Subcutaneous abdominal adipose tissue (tissue), 5 donors: Measurements from ENCODE around the gene RWDD1.

Source experiments
- H3K27ac ChIP-seq: one replicate; pipeline ENCODE4 v1.7.0; 2013; ENCODE audit warnings: low read depth, mild to moderate bottlenecking, inconsistent platforms, low read length, moderate library complexity
- H3K27me3 ChIP-seq, 5 donors: one replicate each; pipeline ENCODE4 v1.7.0; 2013; ENCODE audit warnings: low read length in 5 of 5, inconsistent platforms in 1 of 5; ENCODE audit not compliant: control insufficient read depth in 5 of 5, insufficient read depth in 4 of 5
- H3K36me3 ChIP-seq, 5 donors: one replicate each; pipeline ENCODE4 v1.7.0; 2013; ENCODE audit warnings: low read length in 5 of 5; ENCODE audit not compliant: control insufficient read depth in 5 of 5, insufficient read depth in 5 of 5
- H3K4me1 ChIP-seq, 5 donors: one replicate each; pipeline ENCODE4 v1.7.0; 2013; ENCODE audit warnings: low read length in 5 of 5, mild to moderate bottlenecking in 3 of 5, moderate library complexity in 1 of 5; ENCODE audit not compliant: control insufficient read depth in 5 of 5, insufficient read depth in 5 of 5
- H3K4me3 ChIP-seq, 5 donors: one replicate each; pipeline ENCODE4 v1.7.0; 2013; ENCODE audit warnings: low read length in 5 of 5, low read depth in 1 of 5
- H3K9ac ChIP-seq, 5 donors: one replicate each; pipeline ENCODE4 v1.7.0; 2013; ENCODE audit warnings: low read length in 5 of 5, mild to moderate bottlenecking in 4 of 5, moderate library complexity in 3 of 5
- H3K9me3 ChIP-seq, 5 donors: one replicate each; pipeline ENCODE4 v1.7.0; 2013; ENCODE audit warnings: low read length in 5 of 5; ENCODE audit not compliant: control insufficient read depth in 5 of 5
- donor health status: healthy.
- donor health status: healthy.
- donor health status: healthy.
- donor health status: healthy.
- donor health status: healthy.

Gene RWDD1

GRCh38 chr6:116570856-116571682 lies at the start of gene RWDD1:
Gene RWDD1, plus strand, starts transcription at chr6:116571504. Its CDS starts 79 bp downstream, at chr6:116571583.
- H3K27me3 ChIP-seq, result no peaks in the 10 kb centered on the region
- peak within 1 kb of the TSS; percentile 82 for H3K27ac ChIP-seq
- peak within 1 kb of the TSS; percentile 93 to 99 (median 97) for H3K4me3 ChIP-seq
- no peaks in the 10 kb centered on the region for H3K9me3 ChIP-seq
- H3K36me3 ChIP-seq, result peaks cover 0 to 5% (median 0%) of the 10 kb centered on the region in 5 donors
- H3K9ac ChIP-seq, result peak within 1 kb of the TSS; percentile 95 to 100 (median 99)
- peaks cover 5 to 29% (median 27%) of the 10 kb centered on the region in 5 donors for H3K4me1 ChIP-seq

- H3K9ac ChIP-seq, result no peak overlapping the region
- peaks cover 0 to 31% (median 13%) of the 10 kb centered on the region in 5 donors for H3K4me1 ChIP-seq
- H3K9me3 ChIP-seq, result no peaks in the 10 kb centered on the region
- no peak overlapping the region for H3K27ac ChIP-seq
- no peaks in the 10 kb centered on the region for H3K36me3 ChIP-seq
- no peak overlapping the region for H3K4me3 ChIP-seq
- no peaks in the 10 kb centered on the region for H3K27me3 ChIP-seq
Observed at GRCh38 chr6:116522896-116523295, 48.4 kb upstream of the RWDD1 start.

GRCh38 chr6:116524236-116524635 lies 47.1 kb upstream of the RWDD1 start:
- H3K9me3 ChIP-seq, result no peaks in the 10 kb centered on the region
- H3K4me3 ChIP-seq, result no peak overlapping the region
- no peaks in the 10 kb centered on the region for H3K36me3 ChIP-seq
- peaks cover 0 to 36% (median 13%) of the 10 kb centered on the region in 5 donors for H3K4me1 ChIP-seq
- H3K27ac ChIP-seq, result no peak overlapping the region
- H3K27me3 ChIP-seq, result no peaks in the 10 kb centered on the region
- no peak overlapping the region for H3K9ac ChIP-seq

- Histone ChIP-seq H3K9me3 (no peaks in the 10 kb centered on the region), H3K36me3 (no peaks in the 10 kb centered on the region), H3K27ac (peak overlapping the region; percentile 11), H3K4me1 (peaks cover 0 to 45% (median 13%) of the 10 kb centered on the region in 5 donors), H3K9ac (no peak overlapping the region), H3K4me3 (no peak overlapping the region), H3K27me3 (no peaks in the 10 kb centered on the region)
Observed at GRCh38 chr6:116528133-116528532, 43.2 kb upstream of the RWDD1 start.

GRCh38 chr6:116528780-116529179 lies 42.5 kb upstream of the RWDD1 start:
- peak overlapping the region; percentile 11 for H3K27ac ChIP-seq
- peak overlapping the region in 1 of 5 donors; percentile 43 for H3K9ac ChIP-seq
- H3K27me3 ChIP-seq, result no peaks in the 10 kb centered on the region

GRCh38 chr6:116529466-116530290 lies 41.6 kb upstream of the RWDD1 start:
- Histone ChIP-seq H3K27ac (no peak overlapping the region), H3K4me1 (peaks cover 0 to 50% (median 13%) of the 10 kb centered on the region in 5 donors), H3K36me3 (no peaks in the 10 kb centered on the region), H3K4me3 (no peak overlapping the region), H3K9me3 (no peaks in the 10 kb centered on the region), H3K9ac (no peak overlapping the region), H3K27me3 (no peaks in the 10 kb centered on the region)

More at GRCh38 chr6:116528780-116529179, 42.5 kb upstream of the RWDD1 start:
- no peaks in the 10 kb centered on the region for H3K36me3 ChIP-seq
- peak overlapping the region in 2 of 5 donors; percentile 17 to 39 for H3K4me3 ChIP-seq
- no peaks in the 10 kb centered on the region for H3K9me3 ChIP-seq
- H3K4me1 ChIP-seq, result peaks cover 0 to 49% (median 13%) of the 10 kb centered on the region in 5 donors

- no peaks in the 10 kb centered on the region for H3K9me3 ChIP-seq
- no peak overlapping the region for H3K27ac ChIP-seq
- no peak overlapping the region for H3K4me3 ChIP-seq
- peaks cover 0 to 43% (median 8%) of the 10 kb centered on the region in 5 donors for H3K4me1 ChIP-seq
- H3K9ac ChIP-seq, result no peak overlapping the region
- H3K36me3 ChIP-seq, result no peaks in the 10 kb centered on the region
- H3K27me3 ChIP-seq, result no peaks in the 10 kb centered on the region
Observed at GRCh38 chr6:116530436-116530835, 40.9 kb upstream of the RWDD1 start.

GRCh38 chr6:116531675-116532570 lies 39.4 kb upstream of the RWDD1 start:
- H3K27me3 ChIP-seq, result no peaks in the 10 kb centered on the region
- no peak overlapping the region for H3K9ac ChIP-seq
- no peak overlapping the region for H3K27ac ChIP-seq
- no peaks in the 10 kb centered on the region for H3K9me3 ChIP-seq
- peaks cover 0 to 28% (median 0%) of the 10 kb centered on the region in 5 donors for H3K4me1 ChIP-seq
- no peaks in the 10 kb centered on the region for H3K36me3 ChIP-seq
- no peak overlapping the region for H3K4me3 ChIP-seq

GRCh38 chr6:116533233-116533957 lies 37.9 kb upstream of the RWDD1 start:
- peaks cover 0 to 21% (median 0%) of the 10 kb centered on the region in 5 donors for H3K4me1 ChIP-seq
- no peak overlapping the region for H3K4me3 ChIP-seq
- H3K9me3 ChIP-seq, result no peaks in the 10 kb centered on the region
- H3K9ac ChIP-seq, result no peak overlapping the region
- H3K27me3 ChIP-seq, result no peaks in the 10 kb centered on the region
- H3K36me3 ChIP-seq, result no peaks in the 10 kb centered on the region
- H3K27ac ChIP-seq, result no peak overlapping the region
